SK-N-SH treated with all-trans-retinoic acid at 6 μM for 48 hours (cell line): ENCODE measurements around the gene CCDC69.

ENCODE experiments used
- ATAC-seq: fragments of 200-7000 bp; cut with Tn5 transposase; 3 replicates; pipeline ENCODE4 v1.9.1; 2020; ENCODE audit warnings: mild to moderate bottlenecking, moderate library complexity
- ARNTL ChIP-seq: fragments of 450-650 bp; formaldehyde crosslinking; IDR thresholded peaks from 2 replicates; pipeline ENCODE4 v1.5.0; 2020; ENCODE audit warnings: low read depth, mild to moderate bottlenecking, moderate library complexity, borderline replicate concordance
- BACH2 ChIP-seq: fragments of 250-450 bp; sonication (Bioruptor Pico); IDR thresholded peaks from 2 replicates; pipeline ENCODE4 v1.9.0; 2021; ENCODE audit warnings: mild to moderate bottlenecking, borderline replicate concordance
- CREB5 ChIP-seq: fragments of 250-450 bp; sonication (Bioruptor Pico); IDR thresholded peaks from 2 replicates; pipeline ENCODE4 v1.5.1; 2020; ENCODE audit warnings: low read depth, mild to moderate bottlenecking, moderate library complexity
- CSDC2 ChIP-seq: fragments of 250-450 bp; sonication (Bioruptor Pico); IDR thresholded peaks from 2 replicates; pipeline ENCODE4 v1.5.0; 2020; ENCODE audit warnings: mild to moderate bottlenecking, moderate library complexity
- CSRNP3 ChIP-seq: fragments of 250-450 bp; sonication (Bioruptor Pico); IDR thresholded peaks from 2 replicates; pipeline ENCODE4 v1.5.1; 2021; ENCODE audit warnings: mild to moderate bottlenecking, moderate library complexity
- ESRRG ChIP-seq: fragments of 250-450 bp; sonication (Bioruptor Pico); IDR thresholded peaks from 2 replicates; pipeline ENCODE4 v1.6.1; 2021; ENCODE audit warnings: mild to moderate bottlenecking
- GLIS3 ChIP-seq: fragments of 250-450 bp; sonication (Bioruptor Pico); IDR thresholded peaks from 2 replicates; pipeline ENCODE4 v1.5.0; 2020; ENCODE audit warnings: mild to moderate bottlenecking, moderate library complexity
- ISL1 ChIP-seq: fragments of 250-450 bp; sonication (Bioruptor Pico); IDR thresholded peaks from 2 replicates; pipeline ENCODE4 v2.1.2; 2022; ENCODE audit warnings: mild to moderate bottlenecking, moderate library complexity
- OSR1 ChIP-seq: fragments of 250-450 bp; sonication (Bioruptor Pico); IDR thresholded peaks from 2 replicates; pipeline ENCODE4 v1.8.0; 2022; ENCODE audit warnings: moderate library complexity, mild to moderate bottlenecking, inconsistent platforms
- PATZ1 ChIP-seq: fragments of 250-450 bp; sonication (Bioruptor Pico); IDR thresholded peaks from 2 replicates; pipeline ENCODE4 v1.8.0; 2020; ENCODE audit warnings: mild to moderate bottlenecking, moderate library complexity, borderline replicate concordance
- PPARA ChIP-seq: fragments of 250-450 bp; sonication (Bioruptor Pico); IDR thresholded peaks from 2 replicates; pipeline ENCODE4 v1.5.0; 2020; ENCODE audit warnings: mild to moderate bottlenecking, borderline replicate concordance
- RARB ChIP-seq: fragments of 250-450 bp; sonication (Bioruptor Pico); IDR thresholded peaks from 2 replicates; pipeline ENCODE4 v1.8.0; 2021; ENCODE audit warnings: mild to moderate bottlenecking, moderate library complexity
- SNAI2 ChIP-seq: fragments of 250-450 bp; sonication (Bioruptor Pico); IDR thresholded peaks from 2 replicates; pipeline ENCODE4 v1.5.0; 2020; ENCODE audit warnings: mild to moderate bottlenecking, moderate library complexity
- TCF4 ChIP-seq: fragments of 250-450 bp; sonication (Bioruptor Pico); IDR thresholded peaks from 2 replicates; pipeline ENCODE4 v1.8.0; 2021; ENCODE audit warnings: mild to moderate bottlenecking, moderate library complexity, borderline replicate concordance
- TOX ChIP-seq: fragments of 250-450 bp; sonication (Bioruptor Pico); IDR thresholded peaks from 2 replicates; pipeline ENCODE4 v1.8.0; 2021; ENCODE audit warnings: mild to moderate bottlenecking, moderate library complexity, borderline replicate concordance
- TSHZ2 ChIP-seq: fragments of 250-450 bp; sonication (Bioruptor Pico); IDR thresholded peaks from 2 replicates; pipeline ENCODE4 v1.5.0; 2020; ENCODE audit warnings: mild to moderate bottlenecking, moderate library complexity
- ZC3H10 ChIP-seq: fragments of 250-450 bp; sonication (Bioruptor Pico); IDR thresholded peaks from 2 replicates; pipeline ENCODE4 v1.5.1; 2021; ENCODE audit warnings: mild to moderate bottlenecking, moderate library complexity
- ZFP3 ChIP-seq: fragments of 250-450 bp; sonication (Bioruptor Pico); IDR thresholded peaks from 2 replicates; pipeline ENCODE4 v1.5.0; 2020; ENCODE audit warnings: mild to moderate bottlenecking, moderate library complexity
- ZFP30 ChIP-seq: fragments of 450-650 bp; formaldehyde crosslinking; IDR thresholded peaks from 2 replicates; pipeline ENCODE4 v1.5.0; 2022; ENCODE audit warnings: mild to moderate bottlenecking, moderate library complexity
- ZNF565 ChIP-seq: fragments of 450-650 bp; formaldehyde crosslinking; conservative IDR thresholded peaks from 2 replicates; pipeline ENCODE4 v1.5.0; 2020; ENCODE audit warnings: low read depth, mild to moderate bottlenecking, moderate library complexity
- ZNF70 ChIP-seq: fragments of 450-650 bp; formaldehyde crosslinking; IDR thresholded peaks from 2 replicates; pipeline ENCODE4 v1.5.0; 2020; ENCODE audit warnings: mild to moderate bottlenecking, moderate library complexity
- ZNF8 ChIP-seq: fragments of 450-650 bp; formaldehyde crosslinking; IDR thresholded peaks from 2 replicates; pipeline ENCODE4 v1.5.0; 2020; ENCODE audit warnings: mild to moderate bottlenecking, moderate library complexity

CCDC69 gene

GRCh38 chr5:151153300-151153699 is 70.6 kb downstream of the CCDC69 start:
- ATAC-seq = no peak
- TF ChIP-seq ZNF70 (CRISPR knock-in tag) (no peak), ISL1 (CRISPR knock-in tag) (no peak), RARB (CRISPR knock-in tag) (no peak), ZFP30 (no peak), TSHZ2 (CRISPR knock-in tag) (no peak), PPARA (CRISPR knock-in tag) (no peak), PATZ1 (no peak), CREB5 (CRISPR knock-in tag) (no peak), ARNTL (no peak), BACH2 (CRISPR knock-in tag) (no peak), OSR1 (CRISPR knock-in tag) (no peak), ZNF8 (CRISPR knock-in tag) (no peak)
- TF ChIP-seq, all 23 proteins: peak for 0

GRCh38 chr5:151151793-151152192 is 72.1 kb downstream of the CCDC69 start:
- TF ChIP-seq CSDC2 (CRISPR knock-in tag) (no peak), ZC3H10 (CRISPR knock-in tag) (no peak), SNAI2 (no peak), CSRNP3 (CRISPR knock-in tag) (no peak), ZNF70 (CRISPR knock-in tag) (no peak), ZNF8 (CRISPR knock-in tag) (no peak), ZFP30 (no peak), BACH2 (CRISPR knock-in tag) (no peak), ESRRG (CRISPR knock-in tag) (no peak), ZFP3 (CRISPR knock-in tag) (no peak), ZNF565 (no peak), CREB5 (CRISPR knock-in tag) (no peak), GLIS3 (CRISPR knock-in tag) (no peak), PATZ1 (no peak), ISL1 (CRISPR knock-in tag) (no peak)
- no peak for ATAC-seq

GRCh38 chr5:151151263-151151660 is 72.6 kb downstream of the CCDC69 start:
- TF ChIP-seq RARB (CRISPR knock-in tag) = no peak
- TF ChIP-seq ZNF70 (CRISPR knock-in tag) = no peak
- no peak for TF ChIP-seq SNAI2
- TF ChIP-seq OSR1 (CRISPR knock-in tag) = no peak
- no peak for TF ChIP-seq BACH2 (CRISPR knock-in tag)
- no peak for TF ChIP-seq ZFP30
- no peak for TF ChIP-seq ZFP3 (CRISPR knock-in tag)
- no peak for TF ChIP-seq PPARA (CRISPR knock-in tag)
- no peak for TF ChIP-seq ZNF565
- no peak for TF ChIP-seq ZC3H10 (CRISPR knock-in tag)
- no peak for TF ChIP-seq ISL1 (CRISPR knock-in tag)
- TF ChIP-seq TCF4 = no peak
- no peak for TF ChIP-seq TOX
- no peak for TF ChIP-seq CREB5 (CRISPR knock-in tag)
- no peak for TF ChIP-seq ARNTL
- TF ChIP-seq, all 23 proteins: peak for 0
- no peak for ATAC-seq
